IMR-90 (cell line): Measurements from ENCODE around the gene BPIFB1.

Experiments used
- BHLHE40 ChIP-seq: fragments of 150-350 bp; IDR thresholded peaks from 2 replicates; pipeline ENCODE4 v1.6.1; 2016; ENCODE audit warnings: mild to moderate bottlenecking, low read depth, low read length
- CTCF ChIP-seq: conservative IDR thresholded peaks from 2 replicates; pipeline ENCODE4 v1.5.1; 2012; ENCODE audit warnings: mild to moderate bottlenecking, low read depth, low read length, improper control_type of control experiment
- MAZ ChIP-seq: IDR thresholded peaks from 2 replicates; pipeline ENCODE4 v1.6.1; 2012; ENCODE audit warnings: low read depth, mild to moderate bottlenecking, low read length, improper control_type of control experiment, moderate library complexity, borderline replicate concordance
- POLR2A ChIP-seq: IDR thresholded peaks from 2 replicates; pipeline ENCODE4 v1.6.1; 2012; ENCODE audit warnings: mild to moderate bottlenecking, low read depth, low read length

- TF ChIP-seq CTCF (no peak), BHLHE40 (no peak), MAZ (no peak), POLR2A (no peak)
Measured at GRCh38 chr20:33336375-33336774, 53.4 kb downstream of the BPIFB1 start.
